Measurements from ENCODE around the gene IL26.

GRCh38 chr12:68239309-68239982, 13.8 kb upstream of the IL26 start:
- TF ChIP-seq CTCF (IDR thresholded peaks at IDR 0.05) (no peak), POLR2A (IDR thresholded peaks at IDR 0.05) (no peak)
